Upper lobe of left lung (tissue), 4 donors: ENCODE results near the gene TIMMDC1.

Experiments
- CTCF ChIP-seq, 6 experiments: fragments of 450-650 bp in 4 of 6; fragments of 200-600 bp in 2 of 6; sonication (generic) in 2 of 6; IDR thresholded peaks; one replicate each; pipeline ENCODE4 v1.5.1; 2016 to 2019; ENCODE audit warnings: antibody characterized with exemption in 6 of 6
- POLR2A ChIP-seq, 4 donors: fragments of 450-650 bp; IDR thresholded peaks; one replicate each; pipeline ENCODE4 v1.5.1; 2016 to 2017; ENCODE audit warnings: antibody characterized with exemption in 4 of 4, mild to moderate bottlenecking in 2 of 4

- TF ChIP-seq POLR2A (IDR thresholded peaks at IDR 0.05), result peak in 3 of 4 donors; percentile 87 to 95 (median 90)
- peak in 5 of 6 experiments; percentile 5 to 71 (median 56) for TF ChIP-seq CTCF (IDR thresholded peaks at IDR 0.05)
These were observed 34.9 kb upstream of the TIMMDC1 start, which contains the start of gene TMEM39A for GRCh38 chr3:119463171-119464169.
